ENCODE data around the gene DAND5.

DAND5 gene

DNA sequence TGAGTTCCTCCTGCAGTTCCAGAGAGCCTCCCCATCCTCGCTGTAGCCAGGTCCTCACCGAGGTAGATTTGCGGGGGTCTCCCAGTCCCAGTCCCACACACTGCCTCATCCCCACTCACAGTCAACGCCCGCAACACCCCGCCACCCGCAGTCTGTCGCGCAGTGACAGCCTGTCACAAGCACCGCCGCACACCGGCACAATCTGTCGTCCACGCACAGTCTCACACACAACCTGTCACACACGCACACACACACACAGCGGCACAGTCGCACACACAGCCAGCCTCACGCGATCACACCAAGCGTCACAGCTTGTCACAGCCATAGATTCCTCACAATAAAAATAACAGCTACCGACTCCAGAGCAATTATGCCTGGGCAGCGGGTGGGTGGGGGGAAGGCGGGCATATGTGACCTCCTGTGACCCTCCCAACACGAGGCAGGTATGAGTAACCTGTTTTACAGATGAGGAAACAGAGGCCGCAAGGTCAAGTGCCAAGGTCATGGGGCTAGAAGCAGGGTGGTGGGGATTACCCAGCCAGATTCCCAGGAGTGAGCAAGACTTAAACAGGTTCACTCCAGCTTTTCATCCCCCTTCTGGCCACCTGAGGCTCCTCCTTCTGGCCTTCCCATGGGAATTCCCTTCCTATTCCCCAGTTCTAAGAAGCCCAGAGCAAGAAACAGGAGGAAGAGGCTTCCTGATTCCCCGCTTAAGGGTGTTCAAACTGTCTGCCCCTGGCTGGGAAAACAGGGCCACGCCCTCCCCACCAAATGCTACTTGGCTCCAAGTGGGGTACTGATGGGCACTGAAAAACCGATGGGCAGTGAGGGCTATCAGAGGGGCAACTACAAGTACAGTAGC lies 39.8 kb downstream of the DAND5 start:
- TF ChIP-seq, protein P1, sequence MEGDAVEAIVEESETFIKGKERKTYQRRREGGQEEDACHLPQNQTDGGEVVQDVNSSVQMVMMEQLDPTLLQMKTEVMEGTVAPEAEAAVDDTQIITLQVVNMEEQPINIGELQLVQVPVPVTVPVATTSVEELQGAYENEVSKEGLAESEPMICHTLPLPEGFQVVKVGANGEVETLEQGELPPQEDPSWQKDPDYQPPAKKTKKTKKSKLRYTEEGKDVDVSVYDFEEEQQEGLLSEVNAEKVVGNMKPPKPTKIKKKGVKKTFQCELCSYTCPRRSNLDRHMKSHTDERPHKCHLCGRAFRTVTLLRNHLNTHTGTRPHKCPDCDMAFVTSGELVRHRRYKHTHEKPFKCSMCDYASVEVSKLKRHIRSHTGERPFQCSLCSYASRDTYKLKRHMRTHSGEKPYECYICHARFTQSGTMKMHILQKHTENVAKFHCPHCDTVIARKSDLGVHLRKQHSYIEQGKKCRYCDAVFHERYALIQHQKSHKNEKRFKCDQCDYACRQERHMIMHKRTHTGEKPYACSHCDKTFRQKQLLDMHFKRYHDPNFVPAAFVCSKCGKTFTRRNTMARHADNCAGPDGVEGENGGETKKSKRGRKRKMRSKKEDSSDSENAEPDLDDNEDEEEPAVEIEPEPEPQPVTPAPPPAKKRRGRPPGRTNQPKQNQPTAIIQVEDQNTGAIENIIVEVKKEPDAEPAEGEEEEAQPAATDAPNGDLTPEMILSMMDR (IDR thresholded peaks at IDR 0.05; ENCODE audit: low read depth, low read length), result no peak

DNA sequence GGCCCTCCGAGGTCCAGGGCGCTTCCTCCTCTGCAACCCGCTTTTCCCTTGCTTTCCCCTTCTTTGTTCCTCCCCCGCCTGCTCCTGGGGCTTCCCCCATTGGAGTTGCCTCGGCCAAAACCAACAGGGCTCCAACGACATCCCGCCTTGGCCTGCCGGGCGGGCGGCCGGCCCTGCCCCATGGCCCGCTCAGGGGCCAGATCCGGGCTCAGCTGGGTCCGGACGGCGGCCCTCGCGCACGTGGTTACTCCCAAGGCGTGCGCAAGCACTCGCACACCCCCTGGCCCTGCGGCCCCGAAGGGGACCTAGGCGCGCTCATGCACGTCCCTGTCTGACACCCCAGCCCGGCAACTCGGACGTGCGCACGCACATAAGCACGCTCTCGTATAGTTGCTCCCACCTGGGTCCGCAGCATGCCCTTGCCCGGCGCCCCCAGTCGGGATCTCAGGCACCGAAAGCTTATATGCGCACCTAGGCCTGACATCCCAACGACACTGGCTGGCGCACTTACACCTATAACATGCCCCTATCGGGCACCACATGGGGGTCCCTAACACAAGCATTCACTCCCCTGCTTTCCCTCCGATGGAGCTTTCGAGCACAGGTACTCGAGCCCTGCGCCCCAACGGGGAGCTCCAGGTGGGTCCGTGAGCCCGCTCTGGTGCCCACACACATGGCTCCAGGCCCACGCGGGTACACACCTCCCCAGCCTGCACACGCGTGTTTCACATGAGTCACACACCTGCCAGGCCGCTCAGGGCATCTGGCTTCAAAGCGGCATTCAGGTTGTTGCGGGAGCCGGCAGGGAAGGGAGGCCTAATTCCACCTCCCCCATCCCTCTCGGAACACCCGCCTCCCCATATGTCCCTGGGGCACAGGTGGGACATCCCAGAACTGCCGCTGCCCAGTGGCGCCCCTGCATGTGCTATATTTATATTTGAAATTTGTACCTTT lies 40.9 kb downstream of the DAND5 start:
- DNase-seq (ENCODE audit: extremely low read depth, low read depth), result no peak
- TF ChIP-seq, protein P1 (IDR thresholded peaks at IDR 0.05; ENCODE audit: low read depth, low read length), result no peak

More for the DNA sequence above, 39.8 kb downstream of the DAND5 start:
- DNase-seq (ENCODE audit: extremely low read depth, low read depth), result no peak

DNA sequence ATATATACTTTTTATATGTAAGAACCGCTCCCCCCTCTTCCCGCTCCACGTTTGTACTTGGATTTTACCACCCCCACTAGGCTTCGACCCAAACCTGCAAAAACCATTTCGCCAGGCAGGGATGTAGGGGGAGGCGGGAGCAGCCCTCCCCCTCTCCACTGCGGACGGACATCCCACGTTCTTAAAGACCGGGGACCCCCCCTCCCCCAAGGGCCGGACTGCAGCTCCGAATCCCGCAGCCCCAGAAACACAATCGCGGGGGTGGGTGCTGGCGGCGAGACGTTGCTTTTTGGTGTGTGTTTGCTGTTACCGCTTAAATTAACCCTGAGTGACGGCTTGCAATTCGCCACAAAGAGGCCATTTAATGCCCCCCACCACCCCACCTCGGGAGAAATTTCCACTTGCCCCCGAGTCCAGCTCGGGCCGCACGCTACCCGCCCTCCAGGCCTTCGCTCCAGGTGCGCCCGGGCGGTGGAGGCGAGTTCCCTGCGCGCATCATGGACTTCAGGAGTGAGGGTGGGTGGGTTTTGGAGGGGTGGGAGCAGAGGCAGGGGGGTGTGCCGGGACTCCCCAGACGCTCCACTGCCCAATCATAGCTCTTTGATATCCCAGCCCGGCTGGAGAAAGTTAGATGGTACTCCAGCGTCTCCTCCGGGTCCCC lies 41.7 kb downstream of the DAND5 start:
- no peak for DNase-seq (ENCODE audit: extremely low read depth, low read depth)
- TF ChIP-seq, protein P1 (IDR thresholded peaks at IDR 0.05; ENCODE audit: low read depth, low read length), result no peak

DNA sequence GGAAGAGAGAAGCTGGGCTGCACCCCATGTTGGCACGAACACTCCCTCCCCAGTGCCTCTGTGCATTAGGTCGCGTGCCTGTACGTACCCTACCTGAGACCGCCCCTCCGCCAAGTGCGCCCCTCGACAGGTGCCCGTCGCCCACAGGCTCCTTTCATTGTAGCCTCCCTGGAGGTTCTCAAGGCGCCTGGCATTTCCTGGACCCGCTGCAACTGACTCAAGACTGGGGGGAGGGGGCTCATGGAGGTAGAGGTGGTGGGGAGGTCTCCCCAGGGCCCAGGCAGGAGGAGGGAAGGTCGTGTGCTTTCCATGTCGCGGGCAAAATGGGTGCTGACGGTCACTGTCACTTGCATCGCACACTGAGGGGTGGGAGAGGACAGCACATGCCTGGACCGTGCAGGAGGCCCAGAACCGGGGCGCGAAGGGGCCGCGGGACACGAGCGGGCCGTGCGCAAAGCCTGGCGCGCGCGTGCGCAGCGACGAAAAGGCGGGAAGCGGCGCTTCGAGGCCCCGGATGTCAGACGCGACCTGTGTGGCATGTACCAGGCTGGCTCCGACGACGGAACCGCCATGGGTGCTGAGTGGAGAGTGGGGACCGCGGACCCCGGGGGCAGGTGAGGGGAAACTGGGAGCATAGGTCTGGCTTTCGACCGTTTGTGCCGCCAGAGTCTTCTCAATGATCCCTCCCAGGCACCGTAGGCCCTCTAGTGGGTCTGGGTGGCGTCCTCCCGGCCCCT lies 42.4 kb downstream of the DAND5 start:
- no peak for DNase-seq (ENCODE audit: extremely low read depth, low read depth)
- TF ChIP-seq, protein P1 (IDR thresholded peaks at IDR 0.05; ENCODE audit: low read depth, low read length), result no peak

DNA sequence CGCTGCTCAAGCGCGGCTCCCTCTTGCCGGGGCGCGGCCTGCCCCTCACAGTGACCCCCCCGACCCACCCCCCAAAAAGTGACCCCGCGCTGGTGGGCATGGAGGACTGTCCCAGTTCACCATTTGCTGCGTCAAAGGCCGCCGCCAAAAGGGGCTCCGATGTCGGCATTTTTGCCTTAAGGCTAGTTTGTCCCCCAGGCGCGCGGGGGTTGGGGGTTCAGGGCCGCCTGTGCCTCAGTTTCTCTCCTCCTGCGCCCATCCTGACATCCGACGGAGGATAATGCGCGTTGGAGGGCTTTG lies 43.0 kb downstream of the DAND5 start:
- no peak for DNase-seq (ENCODE audit: extremely low read depth, low read depth)
- TF ChIP-seq, protein P1 (IDR thresholded peaks at IDR 0.05; ENCODE audit: low read depth, low read length), result no peak

DNA sequence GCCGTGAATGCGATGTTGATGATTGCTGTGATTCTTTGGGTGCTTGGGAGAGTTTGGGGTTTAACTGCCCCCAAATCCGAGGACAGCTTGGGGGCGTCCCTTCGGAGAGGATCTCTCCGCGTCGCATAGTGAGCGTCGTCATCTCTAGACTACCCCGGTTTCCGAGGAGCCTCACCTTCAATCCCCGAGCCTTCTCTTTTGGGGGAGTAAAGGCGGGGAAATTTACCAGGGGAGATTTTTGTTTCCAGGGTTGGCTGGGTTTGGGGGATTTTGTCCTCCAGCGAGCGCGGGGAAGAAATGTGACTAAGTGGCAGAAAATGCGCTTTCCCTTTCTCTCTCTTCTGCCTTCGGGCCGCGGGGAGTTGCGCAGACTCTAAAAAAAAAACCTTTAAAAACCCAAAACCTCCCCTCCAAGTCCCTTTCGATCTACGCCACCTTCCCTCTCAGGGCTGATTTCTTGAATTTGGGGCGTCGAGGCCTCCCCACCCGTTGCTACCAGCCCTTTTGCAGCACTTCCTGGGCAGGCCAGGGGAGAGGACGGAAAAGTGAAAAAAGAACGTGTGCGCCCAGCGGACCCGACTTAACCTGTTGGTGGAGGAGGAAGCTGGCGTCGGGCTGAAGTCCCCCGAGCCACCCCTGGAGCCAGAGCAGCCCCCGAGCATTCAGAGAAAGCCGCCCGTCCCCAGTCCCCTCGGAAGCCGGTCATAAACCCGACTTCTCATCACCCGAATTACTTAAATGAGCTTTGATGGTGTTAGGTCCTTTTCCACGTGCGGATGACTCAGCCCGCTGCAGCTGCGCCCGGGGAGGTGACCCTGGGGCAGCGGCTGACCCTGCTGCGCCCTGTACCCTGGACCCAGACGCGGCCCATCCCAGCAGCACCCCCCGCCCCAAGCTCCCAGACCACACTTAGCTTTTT lies 43.6 kb downstream of the DAND5 start:
- no peak for DNase-seq (ENCODE audit: extremely low read depth, low read depth)
- TF ChIP-seq, protein P1 (IDR thresholded peaks at IDR 0.05; ENCODE audit: low read depth, low read length), result no peak
